Activated CD8-positive, alpha-beta memory T cell treated with anti-CD3 and anti-CD28 coated beads, Interleukin-2, amount 10 ng/mL, durations not matched to agents 7 days and 5 days (primary cell): ENCODE measurements around the gene ZNF559. TPM values are rescaled to one million over a fixed set of nuclear protein-coding genes. Genes with fewer than 3 reads are reported as not detected.

ENCODE experiments used
- ATAC-seq: fragments of 150-1000 bp; cut with Tn5 transposase; one replicate; pipeline ENCODE4 v1.10.0; 2021; ENCODE audit warnings: moderate library complexity
- CTCF ChIA-PET: fragments of 350-600 bp; sonication (Branson Sonifier 250); formaldehyde crosslinking; loops from one replicate; lab custom pipeline; 2021; ENCODE audit warnings: antibody characterized with exemption; lab: Charles Lee
- DNase-seq: peaks from one replicate; pipeline ENCODE4 v3.0.0-alpha.2; 2020
- H3K27ac Mint-ChIP-seq: one replicate; pipeline ENCODE4 v1.8.0; 2021; ENCODE audit warnings: mild to moderate bottlenecking, mixed read lengths
- H3K27me3 Mint-ChIP-seq: one replicate; pipeline ENCODE4 v1.8.0; 2021; ENCODE audit warnings: mixed read lengths
- H3K36me3 Mint-ChIP-seq: one replicate; pipeline ENCODE4 v1.8.0; 2021; ENCODE audit warnings: mild to moderate bottlenecking, mixed read lengths
- H3K4me1 Mint-ChIP-seq: one replicate; pipeline ENCODE4 v1.8.0; 2021; ENCODE audit warnings: mixed read lengths
- H3K4me3 Mint-ChIP-seq: one replicate; pipeline ENCODE4 v1.8.0; 2021; ENCODE audit warnings: mild to moderate bottlenecking, moderate library complexity, mixed read lengths
- H3K9me3 Mint-ChIP-seq: one replicate; pipeline ENCODE4 v1.8.0; 2022; ENCODE audit warnings: low read depth, mixed read lengths
- total RNA-seq, 2 experiments: library from RNA; stranded (reverse); gene quantifications; one replicate each; pipeline ENCODE4 v1.2.3, GENCODE V29; 2021

ZNF559 gene
- total RNA-seq, 2 experiments from 2014 or later: 10.9 to 14.9 TPM

- Mint-ChIP-seq H3K9me3 (peaks cover 54% of the 10 kb centered on the region), H3K27me3 (no peaks in the 10 kb centered on the region), H3K4me3 (no peak overlapping the region), H3K36me3 (peaks cover 46% of the 10 kb centered on the region), H3K27ac (no peak overlapping the region), H3K4me1 (no peaks in the 10 kb centered on the region)
- no peak for ATAC-seq
- CTCF ChIA-PET: no interaction called here
- no peak for DNase-seq
Observed at GRCh38 chr19:9381361-9381785, 57.4 kb downstream of the ZNF559 start.

Other genes with a start within 250 kb of the ZNF559 start
- gene OR1M1, start 237.1 kb upstream of the ZNF559 start, total RNA-seq: not detected
- gene OR7G2, start 216.7 kb upstream of the ZNF559 start, total RNA-seq: not detected
- gene OR7G1, start 208.4 kb upstream of the ZNF559 start, total RNA-seq: not detected
- gene OR7G3, start 197.2 kb upstream of the ZNF559 start, total RNA-seq: not detected
- 10 to 100 TPM; 36.8 to 44.5 TPM for gene ZNF317, start 183.8 kb upstream of the ZNF559 start, total RNA-seq
- not detected for gene OR7D2, start 145.2 kb upstream of the ZNF559 start, total RNA-seq
- gene OR7D4, start 104.6 kb upstream of the ZNF559 start, total RNA-seq: not detected
- gene OR7E24, start 73.2 kb upstream of the ZNF559 start, total RNA-seq: not detected
- 1 to 10 TPM; 6.7 to 9.0 TPM for gene ZNF699, start 14.3 kb upstream of the ZNF559 start, total RNA-seq
- gene ZNF177, start 38.8 kb downstream of the ZNF559 start, total RNA-seq: 1 to 10 TPM; 1.1 to 1.2 TPM
- gene ZNF266, start 111.4 kb downstream of the ZNF559 start, total RNA-seq: 10 to 100 TPM; 34.1 to 48.3 TPM
- gene ZNF560, start 174.4 kb downstream of the ZNF559 start, total RNA-seq: not detected
- gene ZNF426, start 214.5 kb downstream of the ZNF559 start, total RNA-seq: 10 to 100 TPM; 12.7 to 13.9 TPM